HepG2 (cell line): Measurements from ENCODE around the gene ARHGEF37.

Experiments used
- EZH2 ChIP-seq: conservative IDR thresholded peaks from 2 replicates; pipeline ENCODE4 v1.6.1; 2012; ENCODE audit warnings: mild to moderate bottlenecking, low read depth, low read length, moderate library complexity
- NR2F6 ChIP-seq, 2 experiments: IDR thresholded peaks; 2 replicates each; pipeline ENCODE4 v1.6.1; 2016; ENCODE audit warnings: antibody characterized with exemption in 1 of 2, mild to moderate bottlenecking in 1 of 2
- RXRA ChIP-seq: sonication (generic); formaldehyde crosslinking; IDR thresholded peaks from 2 replicates; pipeline ENCODE4 v1.5.1; 2020; ENCODE audit warnings: missing genetic modification reagents
- ZNF12 ChIP-seq: sonication (generic); formaldehyde crosslinking; IDR thresholded peaks from 2 replicates; pipeline ENCODE4 v1.5.0; 2020; ENCODE audit warnings: missing genetic modification reagents
- ZNF737 ChIP-seq: sonication (generic); formaldehyde crosslinking; IDR thresholded peaks from 2 replicates; pipeline ENCODE4 v1.5.0; 2020; ENCODE audit warnings: missing genetic modification reagents, mild to moderate bottlenecking, borderline replicate concordance
- TF ChIP-seq, protein P1 (sequence below): sonication (generic); formaldehyde crosslinking; IDR thresholded peaks from 2 replicates; pipeline ENCODE4 v1.4.0; 2020; ENCODE audit warnings: missing genetic modification reagents

DNA sequence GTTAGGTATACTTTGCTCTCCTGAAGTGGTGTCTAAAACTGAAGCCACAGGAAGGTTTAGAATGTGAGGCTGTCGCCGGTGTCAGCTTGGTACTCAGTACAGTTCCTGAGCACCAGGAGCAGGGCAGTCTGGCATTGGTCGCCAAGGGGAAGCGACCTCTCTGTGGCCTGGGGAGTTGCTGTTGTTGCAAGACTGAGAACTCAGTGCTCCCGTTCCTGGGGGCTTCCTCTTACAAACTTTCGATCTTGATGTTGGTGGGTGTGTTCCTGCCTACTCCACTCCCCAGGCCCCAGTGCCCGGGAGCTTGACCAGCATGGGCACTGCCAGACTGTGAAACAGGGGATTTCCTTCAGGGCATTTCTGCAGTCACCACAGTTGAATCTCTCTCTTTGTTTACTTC lies 96.4 kb downstream of the ARHGEF37 start:
- TF ChIP-seq NR2F6 (IDR thresholded peaks at IDR 0.05) (no peak), NR2F6 (CRISPR knock-in tag; IDR thresholded peaks at IDR 0.05) (no peak), ZNF12 (CRISPR knock-in tag) (no peak), RXRA (no peak), EZH2 (no peak), ZNF737 (no peak)
- TF ChIP-seq, protein P1, sequence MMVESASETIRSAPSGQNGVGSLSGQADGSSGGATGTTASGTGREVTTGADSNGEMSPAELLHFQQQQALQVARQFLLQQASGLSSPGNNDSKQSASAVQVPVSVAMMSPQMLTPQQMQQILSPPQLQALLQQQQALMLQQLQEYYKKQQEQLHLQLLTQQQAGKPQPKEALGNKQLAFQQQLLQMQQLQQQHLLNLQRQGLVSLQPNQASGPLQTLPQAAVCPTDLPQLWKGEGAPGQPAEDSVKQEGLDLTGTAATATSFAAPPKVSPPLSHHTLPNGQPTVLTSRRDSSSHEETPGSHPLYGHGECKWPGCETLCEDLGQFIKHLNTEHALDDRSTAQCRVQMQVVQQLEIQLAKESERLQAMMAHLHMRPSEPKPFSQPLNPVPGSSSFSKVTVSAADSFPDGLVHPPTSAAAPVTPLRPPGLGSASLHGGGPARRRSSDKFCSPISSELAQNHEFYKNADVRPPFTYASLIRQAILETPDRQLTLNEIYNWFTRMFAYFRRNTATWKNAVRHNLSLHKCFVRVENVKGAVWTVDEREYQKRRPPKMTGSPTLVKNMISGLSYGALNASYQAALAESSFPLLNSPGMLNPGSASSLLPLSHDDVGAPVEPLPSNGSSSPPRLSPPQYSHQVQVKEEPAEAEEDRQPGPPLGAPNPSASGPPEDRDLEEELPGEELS (CRISPR knock-in tag): no peak
